ENCODE data around the gene CEP128.

Gene CEP128

GRCh38 chr14:80770114-80770908 lies 171.2 kb downstream of the CEP128 start:
- DNase-seq = no peak

- DNase-seq = no peak
These were observed 172.9 kb downstream of the CEP128 start for GRCh38 chr14:80768646-80769045.

- DNase-seq = no peak
These were observed 176.5 kb downstream of the CEP128 start for GRCh38 chr14:80764921-80765507.

GRCh38 chr14:80764496-80764895 lies 177.0 kb downstream of the CEP128 start:
- DNase-seq = no peak

- DNase-seq = no peak
These were observed 178.8 kb downstream of the CEP128 start for GRCh38 chr14:80762641-80763228.

GRCh38 chr14:80754696-80755095 lies 186.8 kb downstream of the CEP128 start:
- no peak for DNase-seq

GRCh38 chr14:80751285-80751684 lies 190.3 kb downstream of the CEP128 start:
- DNase-seq = no peak

GRCh38 chr14:80726211-80726610 lies 215.3 kb downstream of the CEP128 start:
- DNase-seq = no peak

- DNase-seq = no peak
These were observed 222.6 kb downstream of the CEP128 start for GRCh38 chr14:80718940-80719339.

- DNase-seq = no peak
These were observed 227.1 kb downstream of the CEP128 start for GRCh38 chr14:80714474-80714873.

- no peak for DNase-seq
These were observed 228.3 kb downstream of the CEP128 start for GRCh38 chr14:80713076-80713850.

GRCh38 chr14:80705241-80705980 lies 236.1 kb downstream of the CEP128 start:
- DNase-seq = no peak

GRCh38 chr14:80700601-80701000 lies 240.9 kb downstream of the CEP128 start:
- DNase-seq = no peak

- DNase-seq = no peak
These were observed 241.7 kb downstream of the CEP128 start for GRCh38 chr14:80699861-80700260.

GRCh38 chr14:80698974-80699373 lies 242.6 kb downstream of the CEP128 start:
- DNase-seq = no peak

- no peak for DNase-seq
These were observed 245.7 kb downstream of the CEP128 start for GRCh38 chr14:80695869-80696268.

GRCh38 chr14:80692903-80693302 lies 248.6 kb downstream of the CEP128 start:
- DNase-seq = no peak

GRCh38 chr14:80681651-80682050 lies 259.9 kb downstream of the CEP128 start:
- DNase-seq = no peak

GRCh38 chr14:80679273-80679672 lies 262.3 kb downstream of the CEP128 start:
- no peak for DNase-seq

- no peak for DNase-seq
These were observed 263.1 kb downstream of the CEP128 start for GRCh38 chr14:80678436-80678835.

- no peak for DNase-seq
These were observed 272.1 kb downstream of the CEP128 start for GRCh38 chr14:80669426-80669825.

GRCh38 chr14:80664576-80664975 lies 277.0 kb downstream of the CEP128 start:
- no peak for DNase-seq

- DNase-seq = no peak
These were observed 278.0 kb downstream of the CEP128 start for GRCh38 chr14:80663541-80663940.

Data from NCI-H2171 (cell line).